Activated CD4-positive, alpha-beta T cell treated with anti-CD3 and anti-CD28 coated beads, Interleukin-2, amount 50 U/mL, for 24 hours (primary cell): ENCODE measurements around the gene TRAPPC4.
"Not testable (repeated sequence)": the region's sequence is repeated elsewhere in the genome, so short reads cannot be mapped to it uniquely, and the experiment has no call there.

ENCODE experiments used
- DNase-seq, 2 donors: peaks; one replicate each; pipeline ENCODE4 v3.0.0-alpha.2; 2020; ENCODE audit warnings: low read depth in 1 of 2, low spot score in 1 of 2

Gene TRAPPC4

DNA sequence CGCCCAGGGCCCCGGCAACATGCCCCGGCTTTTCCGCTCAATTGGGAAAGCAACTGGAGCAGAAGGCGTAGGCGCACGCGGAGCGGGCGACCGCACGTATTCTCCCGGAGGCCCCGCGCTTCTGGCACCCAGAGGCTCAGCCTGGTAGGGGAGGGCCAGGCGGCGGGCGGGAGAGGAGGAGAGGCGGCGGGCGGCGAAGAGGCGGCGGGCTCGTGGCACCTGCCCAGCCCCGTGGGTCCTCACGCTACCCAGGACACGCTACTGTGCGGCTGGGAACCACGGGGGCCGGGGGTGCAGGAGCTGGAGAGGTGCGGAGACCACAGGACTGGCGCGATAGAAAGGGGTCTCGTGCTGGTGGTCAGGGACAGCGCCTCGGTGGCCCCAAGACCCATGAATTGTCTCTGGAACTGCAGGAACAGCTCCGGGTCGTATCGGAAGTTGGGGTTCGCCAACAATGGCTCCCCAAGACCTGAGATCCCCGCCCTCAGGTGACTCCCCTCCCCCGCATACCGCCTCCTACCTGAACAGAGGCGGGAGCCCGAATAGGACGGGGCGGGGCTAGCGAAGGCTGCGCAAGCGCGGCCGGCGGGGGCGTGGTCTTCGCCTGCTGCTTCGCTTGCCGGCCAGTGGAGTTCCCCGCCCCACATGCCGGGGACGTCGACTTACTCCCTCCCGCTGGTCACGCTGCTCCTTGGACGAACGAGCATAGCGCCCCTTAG lies 11.9 kb downstream of the TRAPPC4 start, which contains the start of gene SLC37A4:
Gene SLC37A4, minus strand, starts transcription at position 549 of the 719 bp plus-strand sequence.
- peak; percentile 91 to 96 for DNase-seq

DNA sequence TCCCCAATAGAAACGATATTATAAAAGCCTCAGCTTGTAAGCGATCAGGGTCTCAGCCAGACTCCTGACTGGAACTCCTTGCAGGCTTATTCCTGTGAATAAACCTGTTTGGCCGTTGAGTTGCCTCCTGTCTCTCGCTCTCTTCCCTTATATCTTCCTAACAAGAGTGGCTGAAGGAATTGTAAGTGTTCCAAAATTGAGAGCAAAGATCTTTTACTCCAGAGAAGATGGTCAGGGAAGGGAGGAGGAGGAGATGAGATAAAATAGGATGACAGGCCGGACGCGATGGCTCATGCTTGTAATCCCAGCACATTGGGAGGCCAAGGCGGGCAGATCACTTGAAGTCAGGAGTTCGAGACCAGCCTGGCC lies 13.3 kb downstream of the TRAPPC4 start:
- DNase-seq = no peak

DNA sequence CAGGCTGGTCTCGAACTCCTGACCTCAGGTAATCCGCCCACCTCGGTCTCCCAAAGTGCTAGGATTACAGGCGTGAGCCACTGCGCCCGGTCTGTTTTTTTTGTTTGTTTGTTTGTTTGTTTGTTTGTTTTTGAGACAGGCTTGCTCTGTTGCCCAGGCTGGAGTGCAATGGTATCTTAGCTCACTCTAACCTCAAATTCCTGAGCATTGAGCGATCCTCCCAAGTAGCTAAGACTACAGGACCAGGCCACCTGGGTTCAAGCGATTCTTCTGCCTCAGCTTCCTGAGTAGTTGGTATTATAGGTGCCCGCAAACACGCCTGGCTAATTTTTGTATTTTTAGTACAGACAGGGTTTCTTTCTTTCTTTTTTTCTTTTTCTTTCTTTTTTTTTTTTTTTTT lies 14.9 kb downstream of the TRAPPC4 start:
- not testable (repeated sequence) for DNase-seq

DNA sequence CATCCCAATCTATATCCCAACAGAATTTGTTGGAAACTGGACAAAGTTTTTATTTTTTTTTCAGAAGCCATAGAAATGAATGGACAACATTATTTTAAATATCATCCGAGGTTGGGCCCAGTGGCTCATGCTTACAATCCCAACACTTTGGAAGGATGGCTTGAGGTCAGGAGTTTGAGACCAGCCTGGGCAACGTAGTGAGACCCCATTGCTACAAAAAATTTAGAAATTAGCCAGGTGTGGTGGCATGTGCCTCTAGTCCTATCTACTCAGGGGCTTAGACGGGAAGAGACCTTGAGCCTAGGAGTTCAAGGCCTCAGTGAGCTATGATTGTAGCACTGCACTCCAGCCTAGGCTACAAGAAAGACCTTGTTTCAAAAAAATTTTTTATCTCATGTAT lies 16.2 kb downstream of the TRAPPC4 start:
- no peak for DNase-seq

DNA sequence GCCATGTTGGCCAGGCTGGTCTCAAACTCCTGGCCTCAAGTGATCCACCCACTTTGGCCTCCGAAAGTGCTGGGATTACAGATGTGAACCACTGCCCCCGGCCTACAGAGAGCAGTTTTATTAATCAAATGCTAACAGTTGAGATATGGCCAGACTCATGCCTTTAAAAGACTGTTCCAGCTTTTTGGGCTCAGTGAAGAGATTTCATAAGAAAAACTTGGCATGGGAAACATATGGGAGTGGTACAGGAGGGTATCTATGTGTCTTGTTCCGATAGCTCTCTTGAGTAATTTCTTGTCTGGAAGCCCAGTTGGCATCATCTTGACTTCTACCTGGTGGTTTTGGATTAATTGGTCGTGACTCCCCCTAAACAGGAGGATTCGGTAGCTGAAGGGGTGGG lies 20.3 kb downstream of the TRAPPC4 start:
- no peak for DNase-seq

DNA sequence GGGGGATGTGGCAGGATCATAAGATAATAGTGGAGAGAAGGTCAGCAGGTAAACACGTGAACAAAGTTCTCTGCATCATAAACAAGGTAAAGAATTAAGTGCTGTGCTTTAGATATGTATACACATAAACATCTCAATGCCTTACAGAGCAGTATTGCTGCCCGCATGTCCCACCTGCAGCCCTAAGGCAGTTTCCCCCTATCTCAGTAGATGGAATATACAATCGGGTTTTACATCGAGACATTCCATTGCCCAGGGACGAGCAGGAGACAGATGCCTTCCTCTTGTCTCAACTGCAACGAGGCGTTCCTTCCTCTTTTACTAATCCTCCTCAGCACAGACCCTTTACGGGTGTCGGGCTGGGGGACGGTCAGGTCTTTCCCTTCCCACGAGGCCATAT lies 20.9 kb downstream of the TRAPPC4 start:
- DNase-seq = not testable (repeated sequence)

DNA sequence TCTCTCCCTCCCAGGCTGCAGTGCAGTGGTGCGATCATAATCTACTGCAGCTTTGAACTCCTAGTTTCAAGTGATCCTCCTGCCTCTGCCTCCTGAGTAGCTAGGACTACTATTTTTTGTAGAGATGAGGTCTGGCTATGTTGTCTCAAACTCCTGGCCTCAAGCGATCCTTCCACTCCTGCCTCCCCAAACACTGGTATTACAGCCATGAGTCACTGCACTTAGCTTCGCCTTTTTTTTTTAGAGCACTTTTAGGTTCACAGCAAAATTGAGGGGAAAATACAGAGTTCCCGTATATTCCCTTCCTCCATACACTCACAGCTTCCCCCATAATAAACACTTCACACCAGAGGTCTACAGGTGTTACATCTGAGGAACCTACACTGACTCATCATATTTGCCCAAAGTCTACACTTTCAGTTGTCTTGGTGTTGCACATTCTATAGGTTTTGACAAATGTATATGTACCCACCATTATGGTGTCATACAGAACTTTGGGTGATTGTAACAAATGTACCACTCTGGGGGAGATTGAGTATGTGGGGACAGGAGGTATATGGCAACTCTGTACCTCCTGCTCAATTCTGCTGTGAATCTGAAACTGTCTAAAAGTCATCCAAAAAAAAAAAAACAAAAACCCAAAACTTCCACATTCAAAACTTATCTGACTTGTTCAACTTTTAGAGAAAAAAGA lies 23.4 kb downstream of the TRAPPC4 start:
- no peak for DNase-seq

DNA sequence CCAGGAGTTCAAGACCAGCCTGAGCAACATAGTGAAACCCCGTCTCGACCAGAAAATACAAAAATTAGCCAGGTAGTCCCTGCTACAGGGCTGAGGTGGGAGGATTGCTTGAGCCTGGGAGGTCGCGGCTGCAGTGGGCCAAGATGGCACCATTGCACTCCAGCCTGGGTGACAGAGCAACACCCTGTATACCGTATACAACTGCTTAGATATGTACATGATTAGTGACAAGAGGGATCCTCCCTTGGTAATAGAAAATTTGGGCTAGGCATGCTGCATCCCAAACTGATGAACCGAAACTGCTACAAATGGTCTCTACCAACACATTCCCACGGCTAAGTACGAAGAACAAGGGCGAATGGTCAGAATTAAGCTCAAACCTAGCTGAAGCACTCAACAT lies 24.4 kb downstream of the TRAPPC4 start:
- DNase-seq = no peak

DNA sequence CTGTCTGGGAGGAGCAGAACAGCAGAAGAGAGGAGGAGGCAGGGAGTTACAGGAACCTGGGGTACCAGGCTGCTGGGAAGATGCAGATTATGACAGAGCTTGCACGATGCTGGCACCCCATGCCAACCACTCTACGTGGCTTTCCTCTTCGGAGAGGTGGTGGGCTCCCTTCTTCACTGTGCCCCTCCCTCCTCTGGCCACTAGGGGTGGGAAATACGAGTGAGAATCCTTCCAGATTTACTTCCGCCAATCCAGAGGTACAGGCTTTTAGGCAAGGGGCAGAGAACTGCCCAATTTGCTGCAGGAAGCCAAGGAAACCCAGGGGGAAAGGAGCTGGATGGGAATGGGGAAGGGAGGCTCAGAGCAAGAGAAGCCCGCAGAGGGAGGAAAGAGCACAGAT lies 26.1 kb downstream of the TRAPPC4 start:
- DNase-seq = no peak

DNA sequence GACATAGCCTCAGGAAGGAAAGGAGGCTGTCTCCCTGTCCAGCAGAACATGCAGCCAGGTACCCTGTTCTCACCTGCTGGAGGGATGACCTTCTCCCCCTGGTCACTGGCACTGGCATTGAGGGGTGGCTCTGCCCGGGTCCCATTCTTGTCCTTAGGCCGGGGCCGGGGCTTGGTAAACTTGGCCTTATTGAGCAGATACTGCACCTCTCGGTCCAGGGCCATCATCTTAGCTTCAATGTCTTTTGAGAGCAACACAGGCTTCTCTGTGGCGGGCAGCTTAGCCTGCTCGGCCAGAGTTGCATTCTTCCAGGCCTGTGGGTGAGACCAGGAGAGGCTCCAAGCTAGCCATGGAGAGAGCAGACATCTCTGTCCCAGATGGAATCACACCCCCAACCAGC lies 27.9 kb downstream of the TRAPPC4 start:
- DNase-seq = no peak

DNA sequence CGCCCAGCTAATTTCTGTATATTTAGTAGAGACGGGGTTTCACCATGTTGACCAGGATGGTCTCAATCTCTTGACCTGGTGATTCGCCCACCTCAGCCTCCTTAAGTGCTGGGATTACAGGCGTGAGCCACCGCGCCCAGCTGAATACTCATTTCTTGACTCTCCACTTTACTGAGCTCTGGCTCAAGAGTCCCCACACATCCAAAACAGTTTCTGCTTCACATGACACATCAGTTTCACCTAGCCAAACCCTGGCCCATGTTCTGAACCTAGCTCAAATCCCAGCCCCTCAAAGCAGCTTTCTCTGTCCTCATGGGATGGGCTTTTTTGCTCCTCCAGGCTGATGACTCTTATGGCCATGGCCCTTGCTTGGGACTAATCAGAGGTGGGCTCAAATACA lies 28.6 kb downstream of the TRAPPC4 start:
- DNase-seq = no peak

DNA sequence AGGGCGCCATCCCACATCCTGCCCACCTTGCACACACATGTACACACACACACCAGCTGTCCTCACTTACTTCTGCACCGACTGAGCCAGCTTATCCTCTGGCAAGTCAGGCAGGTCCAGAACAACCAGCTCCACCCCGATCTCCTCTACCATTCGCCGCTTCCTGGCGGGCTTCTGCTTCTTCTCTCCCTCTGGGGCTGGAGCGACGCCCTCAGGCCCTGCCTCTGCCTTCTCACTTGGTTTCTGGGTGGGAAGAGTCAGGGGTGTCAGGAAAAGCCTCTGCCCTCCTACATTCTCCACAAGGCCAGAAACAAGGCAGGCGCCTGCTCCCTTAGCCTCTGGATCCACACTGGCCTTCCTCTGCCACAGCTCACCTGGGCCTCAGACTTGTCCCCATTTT lies 30.1 kb downstream of the TRAPPC4 start:
- no peak for DNase-seq

DNA sequence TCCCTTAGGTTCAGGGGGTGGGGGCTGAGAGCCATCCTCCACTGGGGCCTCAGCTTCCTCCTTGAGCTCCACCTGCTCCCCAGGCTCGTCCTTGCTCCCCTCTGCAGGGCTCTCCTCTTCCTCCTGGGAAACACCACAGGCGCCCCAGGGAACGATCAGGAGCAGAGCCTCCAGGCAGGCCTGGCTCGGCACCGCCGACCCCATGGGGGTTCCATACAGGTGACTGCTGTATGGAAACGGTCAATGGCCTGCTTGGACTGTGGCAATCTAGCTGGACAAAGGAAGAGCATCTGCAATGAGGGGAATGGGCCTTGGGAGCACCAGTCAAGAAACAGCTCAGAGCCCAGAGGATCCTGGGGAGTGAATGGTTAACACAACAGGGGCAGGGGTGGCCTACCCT lies 30.5 kb downstream of the TRAPPC4 start:
- DNase-seq = no peak

DNA sequence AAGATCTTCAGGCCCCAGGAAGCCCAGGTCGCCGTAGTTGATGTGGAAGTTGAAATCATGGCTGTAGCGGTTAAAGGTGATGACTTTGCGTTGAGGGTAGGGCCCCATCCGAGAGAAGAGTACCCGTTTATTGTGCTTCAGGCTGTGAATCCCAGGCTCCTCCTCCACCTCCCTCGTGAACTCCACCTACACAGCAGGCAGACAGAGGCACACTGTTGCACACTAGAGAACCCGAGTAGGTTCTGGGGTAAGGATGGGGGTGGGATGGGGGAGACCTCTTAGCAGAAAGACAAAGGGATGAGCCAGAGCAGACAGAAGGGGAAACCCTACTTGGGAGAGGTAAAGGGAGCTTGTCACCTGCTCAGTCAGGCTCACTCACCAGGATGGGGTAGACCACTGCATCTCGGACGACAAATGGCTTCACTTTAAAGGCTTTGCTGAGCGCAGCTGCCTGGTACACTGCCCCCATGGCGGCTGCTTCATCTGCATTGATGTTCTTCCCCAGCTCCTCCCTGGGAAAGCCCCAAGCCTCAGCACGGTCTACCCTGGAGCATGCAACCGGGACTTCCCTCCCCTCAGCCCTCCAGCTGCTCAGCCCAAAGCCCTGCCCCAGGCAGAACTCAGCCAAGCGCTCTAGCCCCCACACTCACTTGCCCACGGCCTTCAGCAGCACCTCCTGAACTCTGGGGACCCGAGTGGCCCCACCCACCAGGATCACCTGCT lies 33.0 kb downstream of the TRAPPC4 start:
- DNase-seq = no peak

DNA sequence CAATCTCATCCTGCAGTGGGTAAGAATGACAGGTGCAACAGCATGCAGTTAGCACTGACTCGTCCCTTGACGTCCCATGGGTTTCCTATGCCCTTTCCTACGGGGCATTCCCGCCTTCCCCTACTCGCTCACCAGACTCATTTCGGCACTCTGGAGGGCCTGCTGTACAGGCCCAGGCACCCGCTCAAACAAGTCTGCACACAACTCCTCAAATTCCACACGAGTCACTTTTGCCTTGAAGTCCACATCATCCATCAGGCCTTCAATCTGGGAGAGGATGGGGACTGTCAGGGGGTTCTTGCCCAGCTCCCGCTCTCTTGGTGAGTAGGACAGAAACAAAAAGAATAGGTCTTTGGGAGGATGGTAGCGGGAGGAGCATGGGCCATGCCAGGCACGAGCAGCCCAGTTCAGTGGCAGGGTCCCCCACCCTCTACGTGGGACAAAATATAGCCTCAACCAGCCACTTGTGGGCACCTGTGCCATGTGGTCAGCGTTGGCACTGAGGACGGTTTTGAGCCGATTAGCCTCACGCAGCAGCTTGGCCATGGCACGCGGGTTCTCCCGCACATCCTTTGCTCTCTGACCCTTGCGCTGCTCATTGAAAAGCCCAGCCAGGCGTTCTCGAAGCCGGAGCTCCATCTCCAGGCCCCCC lies 33.7 kb downstream of the TRAPPC4 start:
- no peak for DNase-seq

DNA sequence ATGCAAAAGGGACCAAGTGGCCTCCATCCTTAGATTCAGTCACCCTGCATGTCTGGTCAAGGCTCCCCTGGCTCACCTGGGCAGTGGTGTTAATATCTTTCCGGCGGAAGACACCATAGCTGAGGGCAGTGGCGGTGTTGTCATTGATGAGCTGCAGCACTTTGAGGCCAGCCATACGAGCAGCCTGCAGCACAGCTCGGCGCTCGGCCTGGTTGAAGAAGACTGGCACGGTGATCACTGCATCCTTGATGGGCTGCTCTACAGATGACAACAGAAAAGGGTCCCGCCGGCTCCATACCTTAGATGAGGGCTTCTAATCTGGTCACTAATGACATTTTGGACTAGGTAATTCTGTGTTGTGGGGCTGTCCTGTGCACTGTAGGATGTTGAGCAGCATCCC lies 35.9 kb downstream of the TRAPPC4 start:
- DNase-seq = no peak

DNA sequence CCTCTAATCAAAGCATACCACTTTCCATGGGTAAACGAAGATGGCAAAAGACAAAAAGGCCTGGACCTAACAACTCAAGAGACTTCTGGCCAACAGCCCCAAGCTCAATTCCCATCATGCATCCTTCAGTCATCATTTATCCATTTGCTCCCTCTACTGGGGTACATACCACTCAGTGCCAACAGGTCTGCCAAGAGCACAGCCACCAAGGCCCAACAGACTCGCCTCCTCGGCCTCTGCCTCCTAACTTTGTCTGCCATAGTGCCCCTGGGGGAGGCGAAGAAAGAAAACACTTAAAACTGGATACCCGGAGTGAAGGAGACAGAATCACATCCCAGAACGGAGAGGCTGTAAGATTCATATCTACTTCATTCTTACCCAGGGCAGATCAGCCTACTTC lies 37.3 kb downstream of the TRAPPC4 start:
- DNase-seq = no peak

DNA sequence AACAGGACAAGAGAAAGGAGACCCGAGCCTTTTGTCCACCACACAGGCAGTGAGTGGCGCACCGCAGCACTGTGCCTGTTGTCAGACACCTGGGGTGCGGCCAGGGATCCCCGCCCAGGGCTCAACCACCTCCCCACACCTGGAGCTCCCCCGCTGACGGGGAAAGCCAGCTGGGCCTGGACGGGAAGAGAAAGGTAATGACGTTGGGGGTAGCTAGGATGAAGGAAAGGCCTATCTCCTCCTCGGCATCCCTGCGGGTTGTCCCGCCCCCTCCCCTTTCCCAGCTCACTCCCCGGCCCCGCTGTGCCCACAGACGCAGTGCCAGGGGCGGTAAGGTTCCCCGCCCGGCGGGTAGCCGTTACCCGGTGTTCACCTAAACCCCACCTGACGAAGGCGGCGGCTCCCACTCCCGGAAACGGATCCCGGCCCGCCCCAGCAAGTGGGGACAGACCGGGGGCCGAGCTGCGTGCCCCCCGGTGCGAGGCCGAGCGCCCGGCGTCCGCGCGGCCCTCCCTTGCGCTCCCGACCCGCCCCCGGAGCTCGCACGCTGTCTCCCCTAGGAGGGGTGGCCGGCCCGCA lies 37.9 kb downstream of the TRAPPC4 start:
- DNase-seq = peak in 1 of 2 donors; percentile 20

DNA sequence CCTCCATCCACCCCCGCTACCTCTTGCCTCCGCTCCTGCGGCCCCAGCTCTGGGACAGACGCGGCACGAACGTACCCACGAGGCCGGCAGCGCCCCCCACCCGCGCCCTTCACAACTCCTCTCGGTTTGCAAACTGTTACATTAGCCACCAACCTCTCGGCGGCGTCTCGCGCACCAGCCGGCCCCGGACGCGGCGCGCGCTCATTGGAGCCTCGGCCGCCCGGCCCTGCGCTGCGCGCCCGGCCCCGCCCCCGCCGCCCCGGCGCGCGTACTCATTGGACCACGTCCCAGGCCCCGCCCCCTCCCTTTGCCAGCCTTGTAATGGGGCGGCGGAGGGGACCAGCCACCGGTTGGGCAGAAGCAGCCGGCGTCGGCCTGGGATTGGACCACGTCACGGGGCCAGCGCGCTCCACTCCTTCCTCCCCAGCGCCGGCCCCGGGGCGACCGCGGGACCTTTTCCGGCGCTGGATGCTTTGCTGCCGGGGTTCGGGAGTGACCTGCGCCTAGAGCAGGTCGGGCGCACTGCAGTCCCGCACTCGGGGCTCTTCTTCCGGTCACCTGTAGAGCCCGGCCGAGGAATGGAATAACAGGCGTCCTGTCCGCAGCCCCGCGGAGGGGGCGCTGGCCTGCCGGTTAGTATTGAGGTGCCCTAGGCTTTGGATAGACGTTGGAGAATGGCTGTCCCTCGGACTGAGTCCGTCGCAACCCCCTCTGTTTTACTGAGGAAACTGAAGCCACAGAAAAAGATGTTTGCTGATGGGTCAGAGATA lies 38.6 kb downstream of the TRAPPC4 start, which contains the start of gene HYOU1:
Gene HYOU1, minus strand, starts transcription at position 206 of the 770 bp plus-strand sequence. CDS start 1,045 bp downstream, outside the sequence.
- DNase-seq = peak; percentile 97

DNA sequence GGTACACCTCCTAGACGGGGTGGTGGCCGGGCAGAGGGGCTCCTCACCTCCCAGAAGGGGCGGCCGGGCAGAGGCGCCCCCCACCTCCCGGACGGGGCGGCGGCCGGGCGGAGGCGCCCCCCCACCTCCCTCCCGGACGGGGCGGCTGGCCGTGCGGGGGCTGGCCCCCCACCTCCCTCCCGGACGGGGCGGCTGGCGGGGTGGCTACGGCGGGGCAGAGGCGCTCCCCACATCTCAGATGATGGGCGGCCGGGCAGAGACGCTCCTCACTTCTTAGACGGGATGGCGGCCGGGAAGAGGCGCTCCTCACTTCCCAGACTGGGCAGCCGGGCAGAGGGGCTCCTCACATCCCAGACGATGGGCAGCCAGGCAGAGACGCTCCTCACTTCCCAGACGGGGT lies 40.6 kb downstream of the TRAPPC4 start:
- DNase-seq = not testable (repeated sequence)
